GM21528 (cell line): ENCODE results near the gene NKX1-1.
"Not testable (repeated sequence)": the region's sequence is repeated elsewhere in the genome, so short reads cannot be mapped to it uniquely, and the experiment has no call there.

Source experiments
- ATAC-seq: cut with Tn5 transposase; IDR thresholded peaks from one replicate; pipeline ENCODE4 v1.9.1; 2021; ENCODE audit warnings: mild to moderate bottlenecking, moderate library complexity; ENCODE audit not compliant: unreplicated experiment, low FRiP score

NKX1-1 gene

GRCh38 chr4:1376391-1376840 is 29.8 kb downstream of the NKX1-1 start:
- ATAC-seq = no peak

GRCh38 chr4:1375761-1376322 is 30.4 kb downstream of the NKX1-1 start:
- no peak for ATAC-seq

- ATAC-seq = no peak
Observed at GRCh38 chr4:1375051-1375721, 31.1 kb downstream of the NKX1-1 start.

DNA sequence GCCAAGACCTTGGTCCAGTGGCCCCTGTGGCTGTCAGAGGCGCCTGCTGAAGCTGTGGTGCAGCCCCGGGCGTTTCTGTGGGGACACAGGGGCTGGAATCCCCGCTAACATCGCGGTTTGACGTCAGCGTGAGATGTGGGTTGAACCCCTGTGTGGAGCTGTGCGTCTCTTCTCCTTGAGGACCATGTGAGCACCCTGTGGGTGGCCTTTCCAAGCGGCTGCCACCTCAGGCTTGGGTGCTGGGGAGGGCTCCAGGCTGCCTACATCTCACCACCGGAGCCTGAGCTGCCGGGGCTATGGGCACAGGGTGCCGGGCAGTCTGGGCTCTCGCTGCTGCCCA is 31.6 kb downstream of the NKX1-1 start:
- ATAC-seq = no peak

DNA sequence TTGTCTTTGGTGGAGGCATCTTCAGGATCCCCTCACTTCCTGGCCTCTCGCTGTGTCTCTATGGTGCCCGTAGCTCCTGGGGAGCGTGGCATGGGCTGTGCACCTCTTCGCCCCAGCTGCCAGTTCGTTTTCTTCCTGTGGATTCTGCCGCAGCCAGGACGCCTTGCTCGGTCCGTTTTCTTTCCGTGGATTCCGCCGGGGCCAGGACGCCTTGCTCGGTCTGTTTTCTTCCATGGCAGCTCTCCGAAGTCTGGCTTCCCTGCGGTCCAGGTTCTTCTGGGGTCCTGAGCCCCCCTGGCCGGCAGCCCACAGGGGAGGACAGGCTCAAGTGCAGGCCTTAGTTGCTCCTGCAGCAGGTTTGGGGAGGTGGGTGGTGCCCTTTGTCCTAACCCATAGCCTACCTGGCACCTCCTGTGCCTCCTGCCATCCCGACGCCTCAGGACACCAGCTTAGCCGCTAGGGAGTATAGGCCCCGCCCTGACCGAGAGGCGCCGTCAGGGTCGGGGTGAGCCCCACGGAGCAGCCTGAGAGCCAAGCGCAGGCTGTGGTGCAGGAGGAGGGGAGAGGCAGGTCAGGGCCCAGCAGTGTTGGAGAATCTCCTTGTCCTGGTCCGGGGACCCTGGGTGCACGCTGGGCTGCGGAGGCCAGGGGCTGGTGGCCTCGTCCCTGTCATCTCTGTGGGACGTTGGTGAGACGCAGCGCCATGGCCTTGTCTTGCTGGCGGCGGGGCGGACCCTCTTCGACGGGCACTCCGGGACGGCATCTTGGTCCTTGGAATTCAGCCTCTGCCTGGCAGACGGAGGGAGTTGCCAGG is 32.1 kb downstream of the NKX1-1 start:
- ATAC-seq = no peak

GRCh38 chr4:1372576-1372975 is 33.7 kb downstream of the NKX1-1 start:
- ATAC-seq = not testable (repeated sequence)

DNA sequence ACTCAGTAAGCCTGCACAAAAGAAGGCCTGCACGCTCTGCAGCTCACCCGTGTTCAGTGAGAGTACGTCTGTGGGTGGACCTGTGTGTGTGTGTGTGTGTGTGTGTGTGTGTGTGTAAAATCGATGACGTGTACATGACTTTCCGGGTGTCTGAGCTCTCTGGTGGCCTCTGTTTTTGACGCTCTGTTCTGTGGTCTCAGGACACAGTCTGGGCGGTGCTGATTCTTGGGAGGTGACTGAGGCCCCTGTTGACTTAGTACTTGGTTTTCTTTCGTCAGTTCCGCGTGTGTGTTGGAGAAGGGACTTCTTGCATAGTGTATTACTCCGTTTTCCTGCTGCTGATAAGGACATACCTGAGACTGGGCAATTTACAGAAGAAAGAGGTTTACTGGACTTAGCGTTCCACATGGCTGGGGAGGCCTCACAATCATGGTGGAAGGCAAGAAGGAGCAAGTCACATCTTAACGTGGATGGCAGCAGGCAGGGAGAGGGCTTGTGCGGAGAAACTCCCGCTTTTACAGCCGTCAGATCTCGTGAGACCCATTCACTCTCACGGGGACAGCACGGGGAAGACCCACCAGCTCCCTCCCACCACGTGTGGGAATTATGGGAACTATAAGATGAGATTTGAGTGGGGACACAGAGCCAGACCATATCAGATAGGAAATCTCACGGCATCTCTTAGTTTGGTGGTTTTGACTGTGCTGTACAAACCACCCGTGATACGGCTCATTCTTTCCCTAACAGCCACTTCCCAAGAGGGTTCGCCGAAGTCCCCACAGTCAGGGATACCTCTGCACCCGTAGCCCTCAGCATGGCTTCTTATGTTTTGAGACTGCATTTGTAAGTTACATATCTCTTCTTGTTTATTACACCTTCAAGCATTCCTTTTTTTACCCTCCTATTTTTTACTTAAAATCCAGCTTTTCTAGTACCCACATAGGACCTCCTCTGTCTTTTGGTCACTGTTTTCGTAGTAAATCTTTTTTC is 34.8 kb downstream of the NKX1-1 start:
- no peak for ATAC-seq

GRCh38 chr4:1370321-1371124 is 35.7 kb downstream of the NKX1-1 start:
- ATAC-seq = no peak

- ATAC-seq = no peak
Observed at GRCh38 chr4:1369479-1370079, 36.7 kb downstream of the NKX1-1 start.

- ATAC-seq = no peak
Observed at GRCh38 chr4:1369091-1369450, 37.2 kb downstream of the NKX1-1 start.

DNA sequence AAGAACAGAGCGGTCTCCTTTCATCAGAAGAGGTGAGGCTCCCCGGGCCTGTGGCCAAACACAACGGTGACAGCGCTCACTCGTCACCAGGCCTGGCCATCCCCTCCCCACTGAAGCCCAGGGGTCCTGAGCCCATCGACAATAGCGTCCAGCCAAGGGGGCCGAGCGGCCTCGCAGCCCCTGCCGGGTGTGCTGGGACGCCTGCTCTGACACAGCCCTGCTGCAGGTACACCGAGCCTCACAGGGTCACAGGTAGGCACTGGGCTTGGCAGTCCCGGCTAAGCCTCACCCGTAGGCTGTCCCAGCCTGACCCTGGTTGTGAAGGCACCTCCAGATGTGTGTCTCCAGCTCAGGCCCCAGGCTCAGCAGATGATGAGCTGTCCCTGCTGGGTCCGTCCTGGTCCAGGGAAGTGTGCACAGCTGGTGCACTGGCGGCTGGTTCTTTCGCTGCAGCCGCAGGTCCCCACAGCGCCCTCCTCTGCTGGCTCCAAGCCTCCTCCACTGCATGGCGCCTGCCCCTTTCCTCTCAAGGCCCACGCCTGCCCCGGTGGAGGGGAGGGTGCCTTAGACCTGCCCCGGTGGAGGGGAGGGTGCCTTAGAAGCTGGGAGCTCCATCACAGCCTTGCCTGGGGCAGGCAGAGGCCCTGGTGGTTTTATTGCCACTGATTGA is 37.7 kb downstream of the NKX1-1 start:
- ATAC-seq = no peak

GRCh38 chr4:1367936-1368289 is 38.3 kb downstream of the NKX1-1 start:
- no peak for ATAC-seq

DNA sequence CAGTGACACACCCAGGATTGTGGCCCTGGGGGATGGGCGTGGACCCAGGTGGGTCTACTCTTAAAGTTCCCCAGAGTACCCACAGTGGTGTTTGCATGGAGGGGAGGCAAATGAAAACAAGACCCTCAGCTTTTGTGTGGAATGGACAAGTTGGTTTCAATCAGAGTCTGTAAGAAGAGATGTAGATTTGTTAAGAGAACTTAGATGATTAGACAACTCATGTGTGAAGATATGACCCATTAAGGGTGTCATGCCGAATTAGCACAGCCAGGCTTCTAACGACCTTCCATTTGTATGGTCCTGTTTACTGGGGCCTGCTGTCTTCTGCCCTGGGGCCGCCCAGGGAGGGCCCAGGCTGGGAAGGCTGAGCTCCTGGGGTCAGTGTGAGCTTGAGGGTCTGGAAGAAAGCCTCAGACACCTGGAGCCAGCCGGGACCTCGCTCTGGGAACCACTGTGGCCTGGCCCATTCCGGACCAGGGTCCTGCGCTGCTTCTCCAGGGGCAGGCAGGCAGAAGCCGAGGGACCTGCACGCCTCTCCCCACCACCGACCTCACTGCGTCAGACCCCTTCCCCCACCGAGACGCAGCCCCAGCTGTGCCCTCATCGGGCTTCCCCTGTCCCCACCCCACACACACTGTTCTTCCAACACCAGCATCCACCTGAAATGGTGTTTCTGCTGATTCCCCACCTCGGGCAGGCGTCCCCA is 38.9 kb downstream of the NKX1-1 start:
- ATAC-seq = no peak

GRCh38 chr4:1366371-1367229 is 39.6 kb downstream of the NKX1-1 start:
- ATAC-seq = no peak

DNA sequence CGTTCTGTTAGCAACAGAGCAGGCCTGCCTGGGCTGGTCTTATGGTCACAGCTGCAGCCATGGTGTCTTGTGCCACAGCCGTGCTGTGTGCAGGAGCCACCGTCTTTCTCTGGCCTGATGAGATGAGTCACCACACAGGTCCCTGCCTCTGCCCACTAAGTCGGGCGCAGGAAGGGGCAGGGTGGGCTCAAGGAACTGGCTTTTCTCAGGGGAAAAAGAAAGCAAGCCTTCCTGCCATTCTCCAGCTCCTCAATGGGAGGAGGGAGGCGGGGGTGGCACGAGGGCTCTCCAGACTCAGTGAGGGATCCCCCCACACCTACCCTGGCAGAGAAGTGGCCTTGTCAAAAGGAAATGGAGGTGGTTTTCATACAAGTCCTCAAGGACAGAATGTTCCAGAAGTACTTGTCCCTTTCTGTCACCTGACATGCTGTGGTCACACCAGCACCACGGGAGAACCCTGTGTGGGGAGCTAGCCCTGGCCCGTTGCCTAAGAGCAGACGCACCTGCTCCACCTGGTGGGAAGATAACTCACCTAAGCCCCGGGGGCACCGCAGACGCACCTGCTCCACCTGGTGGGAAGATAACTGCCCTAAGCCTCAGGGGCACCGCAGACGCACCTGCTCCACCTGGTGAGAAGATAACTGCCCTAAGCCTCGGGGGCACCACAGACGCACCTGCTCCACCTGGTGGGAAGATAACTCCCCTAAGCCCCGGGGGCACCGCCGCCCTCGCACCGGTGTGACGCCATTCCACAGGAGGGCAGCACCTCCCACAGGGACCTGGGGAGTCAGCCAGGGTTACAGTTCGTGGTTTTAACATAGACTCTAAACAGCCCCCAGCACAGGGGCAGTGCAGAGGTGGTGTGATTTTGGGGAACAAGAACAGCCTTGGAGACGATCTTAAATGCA is 40.7 kb downstream of the NKX1-1 start:
- ATAC-seq = no peak

DNA sequence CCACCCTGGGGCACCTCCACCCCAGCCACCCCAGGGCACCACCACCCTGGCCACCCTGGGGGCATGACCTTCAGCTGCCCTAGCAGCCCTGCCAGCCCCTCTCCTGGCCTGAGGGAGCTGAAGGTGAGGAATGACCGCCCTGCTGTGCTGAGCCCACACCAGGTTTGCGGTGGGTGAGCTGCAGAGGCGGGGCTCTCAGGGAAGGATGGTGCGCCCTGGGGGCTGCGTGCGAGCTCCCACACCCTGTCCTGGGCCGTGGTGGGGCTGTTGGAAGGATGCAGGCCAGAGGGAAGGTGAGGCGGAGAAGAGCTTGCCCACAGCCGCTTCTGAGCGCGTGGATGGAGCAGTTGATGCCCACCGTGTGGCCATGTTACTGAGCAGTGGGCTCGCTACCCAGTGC is 41.5 kb downstream of the NKX1-1 start:
- no peak for ATAC-seq
